MM.1S (cell line): ENCODE data around the gene ELF2.

ENCODE experiments used
- DNase-seq: peaks from one replicate; pipeline ENCODE4 v3.0.0-alpha.2; 2015
- H2AFZ ChIP-seq: fragments of 300-600 bp; sonication (generic); 2 replicates; pipeline ENCODE4 v1.6.0; 2016; ENCODE audit warnings: antibody characterized with exemption, low read length
- H3F3A ChIP-seq: fragments of 300-600 bp; sonication (generic); 2 replicates; pipeline ENCODE4 v1.6.1; 2016; ENCODE audit warnings: mild to moderate bottlenecking, antibody characterized with exemption, low read length, moderate library complexity, mixed read lengths; ENCODE audit not compliant: insufficient read depth
- H3K27ac ChIP-seq: fragments of 300-600 bp; sonication (generic); 2 replicates; pipeline ENCODE4 v1.5.1; 2016; ENCODE audit warnings: mild to moderate bottlenecking, low read length
- H3K27me3 ChIP-seq: fragments of 300-600 bp; sonication (generic); replicated peaks from 2 replicates; pipeline ENCODE4 v1.6.0; 2016; ENCODE audit warnings: low read length; ENCODE audit not compliant: insufficient read depth
- H3K36me3 ChIP-seq: fragments of 300-600 bp; sonication (generic); replicated peaks from 2 replicates; pipeline ENCODE4 v1.6.1; 2016; ENCODE audit warnings: mild to moderate bottlenecking, low read length, mixed read lengths; ENCODE audit not compliant: insufficient read depth
- H3K4me1 ChIP-seq: fragments of 300-600 bp; sonication (generic); 2 replicates; pipeline ENCODE4 v1.6.1; 2016; ENCODE audit warnings: low read length, mixed read lengths
- H3K4me2 ChIP-seq: fragments of 300-600 bp; sonication (generic); 2 replicates; pipeline ENCODE4 v1.6.0; 2016; ENCODE audit warnings: low read depth, low read length
- H3K4me3 ChIP-seq: fragments of 300-600 bp; sonication (generic); 2 replicates; pipeline ENCODE4 v1.5.1; 2016; ENCODE audit warnings: low read length, mixed read lengths
- H3K79me2 ChIP-seq: fragments of 300-600 bp; sonication (generic); 2 replicates; pipeline ENCODE4 v1.6.1; 2016; ENCODE audit warnings: mixed run types, low read length, mixed read lengths
- H3K9ac ChIP-seq: fragments of 300-600 bp; sonication (generic); 2 replicates; pipeline ENCODE4 v1.6.1; 2016; ENCODE audit warnings: low read length, mixed read lengths
- H3K9me2 ChIP-seq: fragments of 300-600 bp; sonication (generic); replicated peaks from 2 replicates; pipeline ENCODE4 v1.6.1; 2016; ENCODE audit warnings: mild to moderate bottlenecking, low read length, mixed read lengths; ENCODE audit not compliant: insufficient read depth
- H3K9me3 ChIP-seq: fragments of 300-600 bp; sonication (generic); replicated peaks from 2 replicates; pipeline ENCODE4 v1.6.1; 2016; ENCODE audit warnings: mild to moderate bottlenecking, low read length, mixed read lengths; ENCODE audit not compliant: insufficient read depth
- H4K20me1 ChIP-seq: fragments of 300-600 bp; sonication (generic); 2 replicates; pipeline ENCODE4 v1.6.1; 2016; ENCODE audit warnings: mild to moderate bottlenecking, low read length, moderate library complexity, mixed read lengths; ENCODE audit not compliant: insufficient read depth
- EZH2 ChIP-seq: fragments of 300-600 bp; sonication (generic); optimal IDR thresholded peaks from 2 replicates; pipeline ENCODE3; 2017; ENCODE audit warnings: low read depth, mild to moderate bottlenecking, antibody characterized with exemption, low read length, mixed read lengths
- EZH2phosphoT487 ChIP-seq: fragments of 300-600 bp; sonication (generic); IDR thresholded peaks from 2 replicates; pipeline ENCODE4 v1.6.1; 2018; ENCODE audit warnings: antibody characterized with exemption, low read length
- TF ChIP-seq, protein P1 (sequence below): fragments of 300-600 bp; sonication (generic); IDR thresholded peaks from 2 replicates; pipeline ENCODE4 v1.5.1; 2016; ENCODE audit warnings: antibody characterized with exemption, low read length, mixed read lengths

ELF2 gene

DNA sequence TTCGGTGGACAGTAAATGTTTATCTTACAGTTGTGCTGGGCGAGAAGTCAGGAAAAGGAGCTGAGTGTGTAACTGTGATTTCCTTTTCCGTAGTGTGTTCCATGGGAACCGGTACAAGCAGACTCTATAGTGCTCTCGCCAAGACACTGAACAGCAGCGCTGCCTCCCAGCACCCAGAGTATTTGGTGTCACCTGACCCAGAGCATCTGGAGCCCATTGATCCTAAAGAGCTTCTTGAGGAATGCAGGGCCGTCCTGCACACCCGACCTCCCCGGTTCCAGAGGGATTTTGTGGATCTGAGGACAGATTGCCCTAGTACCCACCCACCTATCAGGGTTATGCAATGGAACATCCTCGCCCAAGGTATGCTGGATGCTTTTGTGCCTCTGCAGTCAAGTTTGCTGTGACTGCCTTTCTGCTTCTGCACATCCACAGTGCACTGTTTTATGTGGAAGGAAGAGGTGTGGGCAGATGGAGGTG is 134.0 kb downstream of the ELF2 start:
- no peak overlapping the region for H2AFZ ChIP-seq
- H3K4me2 ChIP-seq, result no peak overlapping the region
- DNase-seq, result no peak
- no peaks in the 10 kb centered on the region; the same call in 1 of the 2 replicates for H4K20me1 ChIP-seq
- H3K4me1 ChIP-seq, result 0 out of 2 replicates have a peak, but pooled peaks cover 3% of the 10 kb centered on the region
- no peak overlapping the region for H3K4me3 ChIP-seq
- H3K9me3 ChIP-seq, result no peaks in the 10 kb centered on the region
- no peak overlapping the region for H3K9ac ChIP-seq
- H3K27me3 ChIP-seq, result no peaks in the 10 kb centered on the region
- TF ChIP-seq, protein P1, sequence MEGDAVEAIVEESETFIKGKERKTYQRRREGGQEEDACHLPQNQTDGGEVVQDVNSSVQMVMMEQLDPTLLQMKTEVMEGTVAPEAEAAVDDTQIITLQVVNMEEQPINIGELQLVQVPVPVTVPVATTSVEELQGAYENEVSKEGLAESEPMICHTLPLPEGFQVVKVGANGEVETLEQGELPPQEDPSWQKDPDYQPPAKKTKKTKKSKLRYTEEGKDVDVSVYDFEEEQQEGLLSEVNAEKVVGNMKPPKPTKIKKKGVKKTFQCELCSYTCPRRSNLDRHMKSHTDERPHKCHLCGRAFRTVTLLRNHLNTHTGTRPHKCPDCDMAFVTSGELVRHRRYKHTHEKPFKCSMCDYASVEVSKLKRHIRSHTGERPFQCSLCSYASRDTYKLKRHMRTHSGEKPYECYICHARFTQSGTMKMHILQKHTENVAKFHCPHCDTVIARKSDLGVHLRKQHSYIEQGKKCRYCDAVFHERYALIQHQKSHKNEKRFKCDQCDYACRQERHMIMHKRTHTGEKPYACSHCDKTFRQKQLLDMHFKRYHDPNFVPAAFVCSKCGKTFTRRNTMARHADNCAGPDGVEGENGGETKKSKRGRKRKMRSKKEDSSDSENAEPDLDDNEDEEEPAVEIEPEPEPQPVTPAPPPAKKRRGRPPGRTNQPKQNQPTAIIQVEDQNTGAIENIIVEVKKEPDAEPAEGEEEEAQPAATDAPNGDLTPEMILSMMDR, result no peak
- TF ChIP-seq EZH2phosphoT487 (no peak), EZH2 (no peak)
- peaks cover 4% of the 10 kb centered on the region; the same call in 1 of the 2 replicates for H3F3A ChIP-seq
- H3K9me2 ChIP-seq, result no peaks in the 10 kb centered on the region
- H3K36me3 ChIP-seq, result peaks cover 3% of the 10 kb centered on the region; the same call in 1 of the 2 replicates
- peaks cover 54% of the 10 kb centered on the region for H3K79me2 ChIP-seq
- no peak overlapping the region for H3K27ac ChIP-seq

DNA sequence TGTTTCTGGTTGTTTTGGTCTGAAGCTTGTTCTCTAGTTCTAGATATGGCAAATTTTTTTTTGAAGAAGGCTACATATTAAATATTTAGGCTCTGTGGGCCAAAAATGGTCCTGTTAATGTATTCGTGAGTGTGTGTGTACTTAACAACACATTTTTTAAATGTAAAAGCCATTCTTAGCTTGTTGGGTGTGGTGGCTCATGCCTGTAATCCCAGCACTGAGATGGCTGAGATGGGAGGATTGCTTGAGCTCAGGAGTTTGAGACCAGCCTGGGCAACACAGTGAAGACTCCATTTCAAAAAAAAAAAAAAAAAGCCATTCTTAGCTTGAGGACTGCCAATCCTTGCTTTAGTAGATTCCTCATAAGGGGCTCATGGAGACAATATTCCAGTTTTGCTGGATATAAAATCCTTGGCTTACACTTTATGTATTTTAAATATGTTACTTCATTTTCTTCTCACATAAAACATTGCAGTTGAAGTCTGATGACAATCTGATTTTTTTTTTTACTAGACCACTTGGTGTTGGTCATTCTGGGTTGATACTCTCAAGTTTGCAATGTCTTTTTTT is 138.1 kb downstream of the ELF2 start:
- H3K4me3 ChIP-seq, result no peak overlapping the region
- no peaks in the 10 kb centered on the region for H3K9me3 ChIP-seq
- H3K27ac ChIP-seq, result no peak overlapping the region
- 0 out of 2 replicates have a peak, but pooled peaks cover 3% of the 10 kb centered on the region for H3K4me1 ChIP-seq
- H4K20me1 ChIP-seq, result no peaks in the 10 kb centered on the region; the same call in 1 of the 2 replicates
- H3K9me2 ChIP-seq, result no peaks in the 10 kb centered on the region
- no peak overlapping the region for H2AFZ ChIP-seq
- H3K79me2 ChIP-seq, result peaks cover 78% of the 10 kb centered on the region
- H3K4me2 ChIP-seq, result no peak overlapping the region
- DNase-seq, result no peak
- H3F3A ChIP-seq, result peaks cover 4% of the 10 kb centered on the region; the same call in 1 of the 2 replicates
- no peak for TF ChIP-seq EZH2
- TF ChIP-seq EZH2phosphoT487, result no peak
- TF ChIP-seq, protein P1, result no peak
- H3K9ac ChIP-seq, result no peak overlapping the region
- no peaks in the 10 kb centered on the region for H3K27me3 ChIP-seq
- 0 out of 2 replicates have a peak, but pooled peaks cover 3% of the 10 kb centered on the region for H3K36me3 ChIP-seq

DNA sequence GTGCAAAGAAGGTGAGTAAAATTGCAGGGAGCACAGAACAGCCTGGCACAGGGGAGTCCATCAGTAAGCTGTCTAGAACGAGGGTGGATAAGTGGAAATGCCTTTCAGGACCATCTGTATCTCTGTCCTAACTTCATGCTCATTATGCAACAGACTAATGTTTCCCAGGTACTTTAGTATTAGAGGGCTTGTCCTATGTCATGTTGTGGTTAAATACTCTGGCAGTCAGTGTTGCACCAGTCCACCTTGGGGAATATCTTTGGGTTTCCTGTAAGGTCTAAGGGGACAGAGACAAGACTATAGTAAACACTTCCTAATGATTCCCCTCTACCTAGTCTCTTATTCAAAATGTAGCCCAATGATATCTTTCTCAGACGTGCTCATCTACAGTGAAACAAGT is 140.1 kb downstream of the ELF2 start:
- Histone ChIP-seq H3F3A (peaks cover 4% of the 10 kb centered on the region; the same call in 1 of the 2 replicates), H2AFZ (no peak overlapping the region), H3K27me3 (no peaks in the 10 kb centered on the region), H3K79me2 (peaks cover 87% of the 10 kb centered on the region), H4K20me1 (no peaks in the 10 kb centered on the region; the same call in 1 of the 2 replicates), H3K4me1 (0 out of 2 replicates have a peak, but pooled peaks cover 3% of the 10 kb centered on the region), H3K9me3 (no peaks in the 10 kb centered on the region), H3K4me3 (no peak overlapping the region), H3K36me3 (no peaks in the 10 kb centered on the region), H3K9me2 (no peaks in the 10 kb centered on the region), H3K27ac (no peak overlapping the region), H3K9ac (no peak overlapping the region), H3K4me2 (no peak overlapping the region)
- TF ChIP-seq EZH2phosphoT487, result no peak
- TF ChIP-seq, protein P1, result no peak
- TF ChIP-seq EZH2, result no peak
- DNase-seq, result no peak
